Peyer's patch (tissue), 4 donors: Measurements from ENCODE around the gene CD27.

Source experiments
- POLR2A ChIP-seq, 2 donors: fragments of 450-650 bp; IDR thresholded peaks; one replicate each; pipeline ENCODE4 v1.5.1; 2017; ENCODE audit warnings: antibody characterized with exemption in 2 of 2, mild to moderate bottlenecking in 2 of 2, moderate library complexity in 2 of 2
- TF ChIP-seq, protein P1 (sequence below), 6 experiments: fragments of 450-650 bp in 4 of 6; fragments of 200-600 bp in 2 of 6; sonication (generic) in 1 of 6; IDR thresholded peaks; one replicate each; pipeline ENCODE4 v1.5.1; 2017 to 2019; ENCODE audit warnings: antibody characterized with exemption in 6 of 6, mild to moderate bottlenecking in 3 of 6, moderate library complexity in 1 of 6

DNA sequence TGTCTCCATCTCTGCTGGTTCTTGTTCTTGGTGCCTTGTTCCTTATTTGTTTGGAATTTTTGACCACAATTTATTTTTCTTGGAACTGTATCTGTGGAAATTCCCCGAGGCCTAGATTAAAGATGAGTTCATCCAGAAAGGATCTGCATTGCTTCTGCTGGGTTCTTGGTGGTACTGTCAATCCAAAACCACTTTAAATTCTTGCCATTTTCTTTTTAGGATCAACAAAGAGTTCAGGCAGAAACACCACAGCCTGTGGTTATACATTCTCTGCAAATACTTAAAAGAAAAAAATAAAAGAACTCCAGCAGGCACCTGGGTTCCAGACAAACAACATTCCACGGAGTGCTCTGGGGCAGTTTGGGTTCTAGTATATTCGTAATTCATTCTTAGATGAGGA, 31.7 kb downstream of the CD27 start:
- TF ChIP-seq, protein P1, sequence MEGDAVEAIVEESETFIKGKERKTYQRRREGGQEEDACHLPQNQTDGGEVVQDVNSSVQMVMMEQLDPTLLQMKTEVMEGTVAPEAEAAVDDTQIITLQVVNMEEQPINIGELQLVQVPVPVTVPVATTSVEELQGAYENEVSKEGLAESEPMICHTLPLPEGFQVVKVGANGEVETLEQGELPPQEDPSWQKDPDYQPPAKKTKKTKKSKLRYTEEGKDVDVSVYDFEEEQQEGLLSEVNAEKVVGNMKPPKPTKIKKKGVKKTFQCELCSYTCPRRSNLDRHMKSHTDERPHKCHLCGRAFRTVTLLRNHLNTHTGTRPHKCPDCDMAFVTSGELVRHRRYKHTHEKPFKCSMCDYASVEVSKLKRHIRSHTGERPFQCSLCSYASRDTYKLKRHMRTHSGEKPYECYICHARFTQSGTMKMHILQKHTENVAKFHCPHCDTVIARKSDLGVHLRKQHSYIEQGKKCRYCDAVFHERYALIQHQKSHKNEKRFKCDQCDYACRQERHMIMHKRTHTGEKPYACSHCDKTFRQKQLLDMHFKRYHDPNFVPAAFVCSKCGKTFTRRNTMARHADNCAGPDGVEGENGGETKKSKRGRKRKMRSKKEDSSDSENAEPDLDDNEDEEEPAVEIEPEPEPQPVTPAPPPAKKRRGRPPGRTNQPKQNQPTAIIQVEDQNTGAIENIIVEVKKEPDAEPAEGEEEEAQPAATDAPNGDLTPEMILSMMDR (IDR thresholded peaks at IDR 0.05) = no peak
- no peak for TF ChIP-seq POLR2A (IDR thresholded peaks at IDR 0.05)
